ENCODE data around the gene TSHZ1. TPM values are rescaled to one million over a fixed set of nuclear protein-coding genes. Genes with fewer than 3 reads are reported as not detected.

The TSHZ1 gene
- total and polyA plus RNA-seq, 2 experiments from 2014 or later: 0.23 to 0.38 TPM

GRCh38 chr18:75173738-75174137 lies 36.9 kb upstream of the TSHZ1 start:
- DNase-seq (ENCODE audit: low spot score) (no peak), ATAC-seq (no peak)
- H3K79me2 ChIP-seq (replicated peaks; ENCODE audit: insufficient read depth): no peaks in the 10 kb centered on the region
- H3K27me3 ChIP-seq (ENCODE audit: insufficient read depth): no peaks in the 10 kb centered on the region
- no peaks in the 10 kb centered on the region for H3K9me2 ChIP-seq (ENCODE audit: insufficient read depth)
- no peak overlapping the region for H3K4me3 ChIP-seq
- H2AFZ ChIP-seq: no peak overlapping the region
- H3F3A ChIP-seq (replicated peaks; ENCODE audit: low read depth): no peaks in the 10 kb centered on the region
- no peak for TF ChIP-seq CTCF (conservative IDR thresholded peaks at IDR 0.05; ENCODE audit: low read depth in 2 of 2)
- TF ChIP-seq JUNB (IDR thresholded peaks at IDR 0.05; ENCODE audit: unreplicated experiment): no peak
- no peak for TF ChIP-seq POLR2AphosphoS5 (IDR thresholded peaks at IDR 0.05; ENCODE audit: low read depth)
- TF ChIP-seq EZH2phosphoT487 (IDR thresholded peaks at IDR 0.05; ENCODE audit: unreplicated experiment): no peak
- TF ChIP-seq CREB1 (CRISPR knock-in tag; IDR thresholded peaks at IDR 0.05; ENCODE audit: low read depth): no peak
- no peak for TF ChIP-seq ZNF114 (CRISPR knock-in tag; IDR thresholded peaks at IDR 0.05)
- no peak for TF ChIP-seq STAT1 (IDR thresholded peaks at IDR 0.05; ENCODE audit: unreplicated experiment)
- no peak for TF ChIP-seq EZH2 (IDR thresholded peaks at IDR 0.05; ENCODE audit: low read depth, unreplicated experiment)
- TF ChIP-seq REST (IDR thresholded peaks at IDR 0.05; ENCODE audit: unreplicated experiment): no peak
- no peak for TF ChIP-seq ZNF331 (CRISPR knock-in tag; IDR thresholded peaks at IDR 0.05; ENCODE audit: low read depth)
- no peak for TF ChIP-seq NANOG (IDR thresholded peaks at IDR 0.05; ENCODE audit: borderline replicate concordance)
- TF ChIP-seq, protein P1, sequence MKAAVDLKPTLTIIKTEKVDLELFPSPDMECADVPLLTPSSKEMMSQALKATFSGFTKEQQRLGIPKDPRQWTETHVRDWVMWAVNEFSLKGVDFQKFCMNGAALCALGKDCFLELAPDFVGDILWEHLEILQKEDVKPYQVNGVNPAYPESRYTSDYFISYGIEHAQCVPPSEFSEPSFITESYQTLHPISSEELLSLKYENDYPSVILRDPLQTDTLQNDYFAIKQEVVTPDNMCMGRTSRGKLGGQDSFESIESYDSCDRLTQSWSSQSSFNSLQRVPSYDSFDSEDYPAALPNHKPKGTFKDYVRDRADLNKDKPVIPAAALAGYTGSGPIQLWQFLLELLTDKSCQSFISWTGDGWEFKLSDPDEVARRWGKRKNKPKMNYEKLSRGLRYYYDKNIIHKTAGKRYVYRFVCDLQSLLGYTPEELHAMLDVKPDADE (IDR thresholded peaks at IDR 0.05): no peak
- TF ChIP-seq, protein P2, sequence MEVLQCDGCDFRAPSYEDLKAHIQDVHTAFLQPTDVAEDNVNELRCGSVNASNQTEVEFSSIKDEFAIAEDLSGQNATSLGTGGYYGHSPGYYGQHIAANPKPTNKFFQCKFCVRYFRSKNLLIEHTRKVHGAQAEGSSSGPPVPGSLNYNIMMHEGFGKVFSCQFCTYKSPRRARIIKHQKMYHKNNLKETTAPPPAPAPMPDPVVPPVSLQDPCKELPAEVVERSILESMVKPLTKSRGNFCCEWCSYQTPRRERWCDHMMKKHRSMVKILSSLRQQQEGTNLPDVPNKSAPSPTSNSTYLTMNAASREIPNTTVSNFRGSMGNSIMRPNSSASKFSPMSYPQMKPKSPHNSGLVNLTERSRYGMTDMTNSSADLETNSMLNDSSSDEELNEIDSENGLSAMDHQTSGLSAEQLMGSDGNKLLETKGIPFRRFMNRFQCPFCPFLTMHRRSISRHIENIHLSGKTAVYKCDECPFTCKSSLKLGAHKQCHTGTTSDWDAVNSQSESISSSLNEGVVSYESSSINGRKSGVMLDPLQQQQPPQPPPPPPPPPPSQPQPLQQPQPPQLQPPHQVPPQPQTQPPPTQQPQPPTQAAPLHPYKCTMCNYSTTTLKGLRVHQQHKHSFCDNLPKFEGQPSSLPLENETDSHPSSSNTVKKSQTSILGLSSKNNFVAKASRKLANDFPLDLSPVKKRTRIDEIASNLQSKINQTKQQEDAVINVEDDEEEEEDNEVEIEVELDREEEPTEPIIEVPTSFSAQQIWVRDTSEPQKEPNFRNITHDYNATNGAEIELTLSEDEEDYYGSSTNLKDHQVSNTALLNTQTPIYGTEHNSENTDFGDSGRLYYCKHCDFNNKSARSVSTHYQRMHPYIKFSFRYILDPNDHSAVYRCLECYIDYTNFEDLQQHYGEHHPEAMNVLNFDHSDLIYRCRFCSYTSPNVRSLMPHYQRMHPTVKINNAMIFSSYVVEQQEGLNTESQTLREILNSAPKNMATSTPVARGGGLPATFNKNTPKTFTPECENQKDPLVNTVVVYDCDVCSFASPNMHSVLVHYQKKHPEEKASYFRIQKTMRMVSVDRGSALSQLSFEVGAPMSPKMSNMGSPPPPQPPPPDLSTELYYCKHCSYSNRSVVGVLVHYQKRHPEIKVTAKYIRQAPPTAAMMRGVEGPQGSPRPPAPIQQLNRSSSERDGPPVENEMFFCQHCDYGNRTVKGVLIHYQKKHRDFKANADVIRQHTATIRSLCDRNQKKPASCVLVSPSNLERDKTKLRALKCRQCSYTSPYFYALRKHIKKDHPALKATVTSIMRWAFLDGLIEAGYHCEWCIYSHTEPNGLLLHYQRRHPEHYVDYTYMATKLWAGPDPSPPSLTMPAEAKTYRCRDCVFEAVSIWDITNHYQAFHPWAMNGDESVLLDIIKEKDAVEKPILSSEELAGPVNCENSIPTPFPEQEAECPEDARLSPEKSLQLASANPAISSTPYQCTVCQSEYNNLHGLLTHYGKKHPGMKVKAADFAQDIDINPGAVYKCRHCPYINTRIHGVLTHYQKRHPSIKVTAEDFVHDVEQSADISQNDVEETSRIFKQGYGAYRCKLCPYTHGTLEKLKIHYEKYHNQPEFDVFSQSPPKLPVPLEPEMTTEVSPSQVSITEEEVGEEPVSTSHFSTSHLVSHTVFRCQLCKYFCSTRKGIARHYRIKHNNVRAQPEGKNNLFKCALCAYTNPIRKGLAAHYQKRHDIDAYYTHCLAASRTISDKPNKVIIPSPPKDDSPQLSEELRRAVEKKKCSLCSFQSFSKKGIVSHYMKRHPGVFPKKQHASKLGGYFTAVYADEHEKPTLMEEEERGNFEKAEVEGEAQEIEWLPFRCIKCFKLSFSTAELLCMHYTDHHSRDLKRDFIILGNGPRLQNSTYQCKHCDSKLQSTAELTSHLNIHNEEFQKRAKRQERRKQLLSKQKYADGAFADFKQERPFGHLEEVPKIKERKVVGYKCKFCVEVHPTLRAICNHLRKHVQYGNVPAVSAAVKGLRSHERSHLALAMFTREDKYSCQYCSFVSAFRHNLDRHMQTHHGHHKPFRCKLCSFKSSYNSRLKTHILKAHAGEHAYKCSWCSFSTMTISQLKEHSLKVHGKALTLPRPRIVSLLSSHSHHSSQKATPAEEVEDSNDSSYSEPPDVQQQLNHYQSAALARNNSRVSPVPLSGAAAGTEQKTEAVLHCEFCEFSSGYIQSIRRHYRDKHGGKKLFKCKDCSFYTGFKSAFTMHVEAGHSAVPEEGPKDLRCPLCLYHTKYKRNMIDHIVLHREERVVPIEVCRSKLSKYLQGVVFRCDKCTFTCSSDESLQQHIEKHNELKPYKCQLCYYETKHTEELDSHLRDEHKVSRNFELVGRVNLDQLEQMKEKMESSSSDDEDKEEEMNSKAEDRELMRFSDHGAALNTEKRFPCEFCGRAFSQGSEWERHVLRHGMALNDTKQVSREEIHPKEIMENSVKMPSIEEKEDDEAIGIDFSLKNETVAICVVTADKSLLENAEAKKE (CRISPR knock-in tag; IDR thresholded peaks at IDR 0.05): no peak
- no peak overlapping the region for H3K27ac ChIP-seq (ENCODE audit: low read depth)
- no peaks in the 10 kb centered on the region for H4K20me1 ChIP-seq (replicated peaks; ENCODE audit: insufficient read depth)
- H3K27ac Mint-ChIP-seq: no peak overlapping the region
- no peaks in the 10 kb centered on the region for H3K36me3 ChIP-seq (ENCODE audit: insufficient read depth)
- H3K4me1 ChIP-seq (ENCODE audit: insufficient read depth): no peaks in the 10 kb centered on the region
- H3K4me2 ChIP-seq: no peak overlapping the region
- H3K27me3 Mint-ChIP-seq (ENCODE audit: insufficient read depth, low read depth, poor library complexity): peaks cover 3% of the 10 kb centered on the region
- H3K9me3 Mint-ChIP-seq: no peaks in the 10 kb centered on the region
- no peak overlapping the region for H3K4me3 Mint-ChIP-seq
- H3K36me3 Mint-ChIP-seq (ENCODE audit: low read depth): no peaks in the 10 kb centered on the region
- peaks cover 15% of the 10 kb centered on the region for H3K4me1 Mint-ChIP-seq

All from GM23338 (cell line).